ENCODE results near the gene ACY1.

- TF ChIP-seq CTCF (conservative IDR thresholded peaks at IDR 0.05), result no peak
- TF ChIP-seq ZFX (IDR thresholded peaks at IDR 0.05), result no peak
These were observed 2.9 kb downstream of the ACY1 start for GRCh38 chr3:51986010-51986947.

Measured in C4-2B (cell line).